Superior temporal gyrus (tissue), 1 donor: ENCODE results near the gene RBM14.
"Not testable (repeated sequence)": the region's sequence is repeated elsewhere in the genome, so short reads cannot be mapped to it uniquely, and the experiment has no call there.

ENCODE experiments used
- DNase-seq: peaks from one replicate; pipeline ENCODE4 v3.0.0-alpha.2; 2016; ENCODE audit errors: extremely low spot score

Gene RBM14

DNA sequence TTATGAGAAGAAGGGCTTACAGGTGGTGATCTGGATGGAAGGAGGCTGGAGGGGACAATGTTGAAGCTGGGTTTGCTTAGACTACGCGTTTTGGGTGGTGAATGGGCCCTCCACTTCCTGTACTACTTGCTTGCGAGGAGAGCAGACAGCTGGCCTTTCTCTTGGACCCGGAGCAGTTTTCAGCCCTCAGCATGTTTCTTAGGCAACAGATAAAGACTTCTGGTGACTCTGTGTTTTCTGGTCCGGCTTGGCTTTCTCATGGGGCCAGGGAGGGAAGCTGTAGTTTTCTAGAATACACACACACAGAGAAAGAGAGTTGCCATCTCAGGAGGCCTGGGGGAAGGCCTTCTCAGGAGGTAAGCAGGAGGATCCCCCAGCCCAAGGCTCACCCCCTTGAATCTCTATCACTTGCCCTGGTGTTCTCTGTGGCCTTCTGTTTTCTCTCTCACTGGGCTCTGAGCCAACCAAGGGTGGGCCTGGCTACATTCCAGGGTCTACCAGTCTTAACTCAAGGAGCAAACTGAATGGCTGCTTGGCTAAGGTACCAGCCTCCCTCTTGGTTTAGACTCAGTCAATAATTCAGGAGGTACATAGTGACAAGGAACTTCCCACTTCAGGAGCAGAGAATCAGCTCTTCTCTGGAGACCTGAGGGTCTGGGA is 21.1 kb upstream of the RBM14 start:
- peak; percentile 8 for DNase-seq

DNA sequence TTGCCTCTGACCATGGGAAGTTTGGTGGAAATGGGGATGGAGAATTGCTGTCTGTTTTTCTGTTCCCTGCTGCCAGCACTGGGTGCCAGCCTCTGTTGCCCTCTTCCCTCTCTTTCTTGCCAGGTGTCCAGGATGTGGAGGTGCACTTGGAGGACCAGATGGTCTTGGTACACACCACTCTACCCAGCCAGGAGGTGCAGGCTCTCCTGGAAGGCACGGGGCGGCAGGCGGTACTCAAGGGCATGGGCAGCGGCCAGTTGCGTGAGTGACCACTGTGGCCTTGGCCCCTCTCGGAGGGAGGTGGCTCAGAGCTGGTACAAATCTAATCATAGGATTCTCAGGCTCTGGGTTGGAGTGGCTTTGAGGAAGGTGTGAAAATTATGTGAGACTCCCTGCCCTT is 17.4 kb upstream of the RBM14 start:
- no peak for DNase-seq

DNA sequence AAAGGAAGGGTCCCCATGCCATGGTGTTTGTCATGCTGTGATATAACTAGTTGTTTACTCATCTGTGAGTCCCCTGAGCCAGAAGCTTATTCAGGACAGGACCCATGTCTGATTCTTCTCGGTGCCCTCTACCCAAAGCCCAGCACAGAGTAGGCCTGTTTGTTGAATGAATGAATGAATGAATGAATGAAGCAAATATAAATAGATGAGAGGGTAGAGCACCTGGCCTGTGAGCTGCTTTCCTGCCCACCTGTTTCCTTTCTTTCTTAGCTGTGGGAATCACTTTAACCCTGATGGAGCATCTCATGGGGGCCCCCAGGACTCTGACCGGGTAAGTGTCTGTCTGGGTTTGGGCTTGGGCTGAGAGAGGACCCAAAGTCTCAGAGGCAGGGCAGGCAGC is 16.2 kb upstream of the RBM14 start:
- DNase-seq, result no peak

DNA sequence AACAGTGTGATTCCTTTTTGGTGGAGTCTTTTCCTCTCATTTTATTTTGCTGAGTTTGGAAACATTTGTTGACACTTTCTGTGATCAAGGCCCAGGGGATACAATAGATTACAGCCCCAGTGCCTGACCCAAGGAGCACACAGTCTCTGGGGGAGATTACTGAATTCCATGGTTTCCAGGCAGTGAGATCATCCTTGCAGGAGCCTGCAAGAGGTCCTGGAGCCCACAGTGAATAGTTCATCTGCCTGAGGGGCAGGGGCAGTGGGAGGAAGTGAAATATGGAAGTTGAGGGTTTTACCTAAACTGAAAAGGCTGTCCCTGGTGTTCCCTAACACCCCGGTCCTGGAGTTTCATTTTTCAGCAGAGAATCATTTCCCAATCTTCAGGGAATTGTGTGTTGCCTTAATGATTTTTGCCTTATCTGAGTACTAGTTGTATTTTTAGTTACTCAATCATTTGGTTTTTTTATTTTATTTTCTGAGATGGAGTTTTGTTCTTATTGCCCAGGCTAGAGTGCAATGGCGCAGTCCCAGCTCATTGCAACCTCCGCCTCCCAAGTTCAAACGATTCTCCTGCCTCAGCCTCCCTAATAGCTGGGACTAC is 15.7 kb upstream of the RBM14 start:
- DNase-seq, result no peak

DNA sequence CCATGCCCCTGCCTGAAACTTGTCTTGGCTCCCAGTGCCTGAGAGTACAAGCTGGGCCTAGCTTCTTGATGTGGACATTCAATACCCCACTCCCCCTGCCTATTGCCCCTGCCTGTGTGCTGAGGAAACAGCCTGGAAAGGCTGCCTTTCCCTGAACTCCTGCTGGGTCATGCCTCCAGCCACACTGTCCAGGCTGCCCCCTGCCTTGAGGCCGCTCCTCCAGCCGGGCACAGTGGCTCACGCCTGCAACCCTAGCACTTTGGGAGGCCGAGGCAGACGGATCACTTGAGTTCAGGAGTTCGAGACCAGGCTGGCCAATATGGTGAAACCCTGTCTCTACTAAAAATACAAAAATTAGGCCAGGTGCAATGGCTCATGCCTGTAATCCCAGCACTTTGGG is 13.4 kb upstream of the RBM14 start:
- DNase-seq, result no peak

DNA sequence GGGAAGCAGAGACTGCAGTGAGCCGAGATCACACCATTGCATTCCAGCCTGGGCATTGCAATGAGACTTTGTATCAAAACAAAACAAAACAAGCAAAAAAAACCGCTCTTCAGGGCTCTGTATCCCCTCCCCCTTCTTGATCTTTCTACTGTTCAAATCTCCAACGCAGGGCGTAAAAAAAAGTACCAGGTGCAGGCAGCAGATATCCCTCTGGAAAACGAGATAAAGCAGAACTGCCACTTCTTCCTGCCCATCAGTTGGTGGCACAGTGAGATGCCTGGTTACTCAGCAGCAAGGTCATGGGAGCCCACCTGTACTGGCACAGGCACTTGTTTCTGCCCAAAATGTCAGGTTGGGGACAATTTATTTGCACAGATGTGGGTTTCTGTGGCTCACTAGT is 12.3 kb upstream of the RBM14 start:
- no peak for DNase-seq

DNA sequence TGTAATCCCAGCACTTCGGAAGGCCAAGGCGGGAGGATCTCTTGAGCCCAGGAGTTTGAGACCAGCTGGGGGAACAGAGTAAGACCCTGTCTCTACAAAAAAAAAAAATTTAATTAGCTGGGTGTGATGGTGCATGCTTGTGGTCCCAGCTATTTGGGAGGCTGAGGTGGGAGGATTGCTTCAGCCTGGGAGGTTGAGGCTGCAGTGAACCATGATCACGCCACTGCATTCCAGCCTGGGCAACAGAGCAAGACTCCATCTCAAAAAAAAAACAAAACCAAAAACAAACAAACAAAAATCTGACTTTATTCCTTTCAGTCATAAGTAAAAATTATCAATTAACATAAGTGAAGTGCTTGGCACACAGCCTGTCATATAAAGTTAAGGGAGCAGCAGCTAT is 9.8 kb upstream of the RBM14 start:
- DNase-seq, result not testable (repeated sequence)

DNA sequence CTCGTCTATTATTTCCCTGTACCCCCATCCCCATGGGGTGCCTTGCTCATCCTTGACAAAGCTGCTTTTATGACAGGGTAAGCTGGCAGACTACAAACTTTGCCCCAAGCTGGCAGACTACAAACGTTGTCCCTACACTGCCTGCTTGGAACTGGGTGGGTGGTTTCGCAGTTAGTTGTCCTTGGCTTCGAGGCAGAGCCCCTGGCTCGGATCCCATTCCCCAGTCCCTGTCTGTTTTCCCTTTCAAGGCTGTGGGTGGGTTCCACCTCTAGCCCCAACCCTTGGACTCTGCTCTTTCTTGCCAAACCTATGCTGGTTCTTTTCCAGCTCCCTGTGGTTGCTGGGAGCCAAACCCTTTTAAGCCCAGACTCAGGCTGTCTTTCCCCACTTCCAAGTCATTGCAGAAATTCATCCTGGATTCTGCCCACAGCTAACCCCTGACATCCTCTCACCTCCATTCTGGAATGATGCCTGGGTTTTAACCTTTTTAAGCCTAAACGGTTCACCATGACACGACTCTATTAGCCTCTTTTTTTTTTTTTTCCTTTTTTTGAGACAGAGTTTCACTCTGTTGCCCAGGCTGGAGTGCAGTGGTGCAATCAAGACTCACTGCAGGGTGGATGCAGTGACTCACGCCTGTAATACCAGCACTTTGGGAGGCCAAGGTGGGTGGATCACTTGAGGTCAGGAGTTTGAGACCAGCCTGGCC is 9.2 kb upstream of the RBM14 start:
- DNase-seq, result peak; percentile 17

DNA sequence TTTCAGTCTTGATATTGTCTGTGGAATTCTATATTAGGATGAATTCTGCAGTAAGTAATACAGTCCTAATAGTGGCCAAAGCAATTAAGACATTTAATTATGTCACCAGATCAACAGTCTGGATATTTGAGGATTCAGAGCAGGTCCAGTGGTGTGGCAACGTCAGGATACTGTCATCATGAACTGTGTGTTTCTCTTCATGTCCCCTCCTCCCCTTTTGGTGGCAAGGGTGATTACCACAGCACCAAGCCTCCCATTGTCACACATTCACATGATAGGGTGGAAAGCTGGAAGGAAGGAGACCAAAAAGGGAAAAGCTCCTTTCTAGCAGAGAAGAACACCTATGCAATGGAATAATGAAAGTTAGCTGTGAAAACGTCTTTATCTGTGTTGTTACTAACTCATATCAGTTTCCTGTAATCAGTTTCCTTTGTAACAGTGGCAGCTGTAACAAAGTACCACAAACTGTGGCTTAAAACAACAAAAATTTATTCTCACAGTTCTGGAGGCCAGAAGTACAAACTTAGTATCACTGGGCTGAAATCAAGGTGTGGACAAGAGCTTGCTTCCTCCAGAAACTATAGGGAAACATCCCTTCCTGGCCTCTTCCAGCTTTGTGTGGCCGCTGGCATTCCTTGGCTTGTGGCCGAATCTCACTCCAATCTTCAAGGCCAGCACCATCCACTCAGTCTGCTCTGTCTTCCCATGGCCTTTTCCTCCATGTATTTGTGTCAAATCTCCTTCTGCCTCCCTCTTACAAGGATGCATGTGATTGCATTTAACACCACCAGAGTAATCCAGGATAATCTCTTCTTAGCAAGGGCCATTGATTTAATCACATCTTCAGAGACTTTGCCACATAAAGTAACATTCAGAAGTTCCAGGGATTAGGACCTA is 6.5 kb upstream of the RBM14 start:
- DNase-seq, result no peak

DNA sequence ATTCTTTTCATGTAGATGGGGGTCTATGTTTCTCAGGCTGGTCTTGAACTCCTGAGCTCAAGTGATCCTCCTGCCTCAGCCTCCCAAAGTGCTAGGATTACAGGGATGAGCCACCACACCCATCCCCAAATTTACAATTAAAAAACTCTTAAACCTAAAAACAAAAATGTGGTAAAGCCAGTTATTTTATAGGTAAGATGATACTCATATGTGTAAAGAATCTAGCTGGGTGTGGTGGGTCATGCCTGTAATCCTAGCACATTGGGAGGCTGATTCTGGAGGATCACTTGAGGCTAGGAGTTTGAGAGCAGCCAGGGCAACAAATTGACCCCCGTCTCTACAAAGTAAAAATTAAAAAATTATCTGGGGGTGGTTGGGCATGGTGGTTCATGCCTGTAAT is 4.0 kb upstream of the RBM14 start:
- DNase-seq, result no peak

DNA sequence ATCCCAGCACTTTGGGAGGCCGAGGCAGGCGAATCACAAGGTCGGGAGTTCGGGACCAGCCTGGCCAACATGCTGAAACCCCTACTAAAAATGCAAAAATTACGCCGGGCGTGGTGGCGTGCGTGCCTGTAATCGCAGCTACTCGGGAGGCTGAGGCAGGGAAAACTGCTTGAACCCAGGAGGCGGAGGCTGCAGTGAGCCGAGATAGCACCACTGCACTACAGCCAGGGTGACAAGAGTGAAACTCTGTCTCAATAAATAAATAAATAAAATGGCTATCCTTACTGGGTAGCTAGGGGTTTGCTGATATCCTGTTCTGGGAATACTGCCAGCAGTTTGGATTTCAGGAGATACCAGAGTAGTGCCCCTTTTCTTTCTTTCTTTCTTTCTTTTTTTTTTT is 2.4 kb upstream of the RBM14 start:
- no peak for DNase-seq

DNA sequence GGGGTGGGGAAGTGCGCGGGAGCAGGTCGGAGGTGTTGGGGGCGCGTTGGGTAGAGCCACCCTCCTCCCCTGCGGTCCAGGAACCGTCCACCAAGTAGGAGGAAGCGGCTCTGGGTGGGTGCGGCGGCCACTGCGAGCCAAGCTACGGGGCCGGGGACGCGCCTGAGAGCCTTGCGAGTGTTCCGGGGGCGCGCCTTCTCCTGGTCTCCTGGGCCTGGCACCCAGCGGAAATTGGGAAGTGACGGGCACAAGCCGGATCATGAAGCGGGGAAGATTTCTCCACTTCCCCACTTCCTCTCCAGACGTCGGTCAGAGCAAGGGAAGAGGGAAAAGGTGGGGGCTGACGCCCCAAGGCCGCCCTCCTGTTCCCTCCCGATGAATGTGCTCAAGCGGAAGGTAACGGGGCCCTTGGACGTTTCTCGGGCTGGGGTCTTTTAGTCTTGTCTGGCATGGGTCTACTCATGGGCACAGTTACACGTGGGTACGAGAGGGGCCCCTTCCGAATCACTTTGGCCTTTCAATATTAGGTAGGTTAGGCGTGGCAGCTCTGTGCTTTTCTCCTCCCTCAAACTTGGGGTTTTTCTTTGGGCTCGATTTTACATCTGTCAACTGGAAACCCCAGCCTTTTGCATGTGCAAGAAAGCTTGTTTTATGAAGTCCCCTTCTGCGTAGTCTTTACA is 865 bp downstream of the RBM14 start:
- no peak for DNase-seq

DNA sequence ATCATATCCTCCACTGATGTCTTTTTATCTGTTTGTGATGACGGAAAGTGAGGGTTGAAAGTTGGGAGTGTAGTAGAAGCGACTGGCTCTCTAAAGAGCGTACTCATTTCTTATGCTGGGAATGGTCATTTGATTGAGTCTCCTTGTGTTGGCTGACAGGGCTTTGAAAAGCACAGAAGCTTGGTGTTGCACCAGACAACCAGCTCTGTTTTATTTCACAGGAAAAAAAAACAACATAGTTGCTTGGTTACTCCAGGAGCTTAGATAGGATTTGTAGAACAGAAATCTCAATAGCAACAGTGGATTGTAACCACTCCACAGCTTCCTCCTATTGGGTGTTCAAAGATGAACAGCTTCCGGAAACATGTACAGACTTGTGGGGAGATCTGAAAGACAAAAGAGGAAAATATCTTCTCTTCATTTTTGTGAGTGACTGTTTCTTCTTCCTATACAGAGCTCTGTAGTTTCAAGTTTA is 2.7 kb downstream of the RBM14 start:
- peak; percentile 53 for DNase-seq

DNA sequence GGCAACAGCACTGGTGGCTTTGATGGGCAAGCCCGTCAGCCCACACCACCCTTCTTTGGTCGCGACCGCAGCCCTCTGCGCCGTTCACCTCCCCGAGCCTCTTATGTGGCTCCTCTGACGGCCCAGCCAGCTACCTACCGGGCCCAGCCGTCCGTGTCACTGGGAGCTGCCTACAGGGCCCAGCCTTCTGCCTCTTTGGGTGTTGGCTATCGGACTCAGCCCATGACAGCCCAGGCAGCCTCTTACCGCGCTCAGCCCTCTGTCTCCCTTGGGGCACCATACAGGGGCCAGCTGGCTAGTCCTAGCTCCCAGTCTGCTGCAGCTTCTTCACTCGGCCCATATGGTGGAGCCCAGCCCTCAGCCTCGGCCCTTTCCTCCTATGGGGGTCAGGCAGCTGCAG is 8.0 kb downstream of the RBM14 start:
- no peak for DNase-seq

DNA sequence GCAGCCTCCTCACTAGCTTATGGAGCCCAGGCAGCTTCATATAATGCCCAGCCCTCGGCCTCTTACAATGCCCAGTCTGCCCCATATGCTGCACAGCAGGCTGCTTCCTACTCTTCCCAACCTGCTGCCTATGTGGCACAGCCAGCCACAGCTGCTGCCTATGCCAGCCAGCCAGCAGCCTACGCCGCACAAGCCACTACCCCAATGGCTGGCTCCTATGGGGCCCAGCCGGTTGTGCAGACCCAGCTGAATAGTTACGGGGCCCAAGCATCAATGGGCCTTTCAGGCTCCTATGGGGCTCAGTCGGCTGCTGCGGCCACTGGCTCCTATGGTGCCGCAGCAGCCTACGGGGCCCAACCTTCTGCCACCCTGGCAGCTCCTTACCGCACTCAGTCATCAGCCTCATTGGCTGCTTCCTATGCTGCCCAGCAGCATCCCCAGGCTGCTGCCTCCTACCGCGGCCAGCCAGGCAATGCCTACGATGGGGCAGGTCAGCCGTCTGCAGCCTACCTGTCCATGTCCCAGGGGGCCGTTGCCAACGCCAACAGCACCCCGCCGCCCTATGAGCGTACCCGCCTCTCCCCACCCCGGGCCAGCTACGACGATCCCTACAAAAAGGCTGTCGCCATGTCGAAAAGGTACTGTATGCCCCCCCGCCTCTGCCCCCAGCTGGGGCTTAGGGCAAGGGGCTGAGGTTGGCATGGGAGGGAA is 8.8 kb downstream of the RBM14 start:
- DNase-seq, result no peak

DNA sequence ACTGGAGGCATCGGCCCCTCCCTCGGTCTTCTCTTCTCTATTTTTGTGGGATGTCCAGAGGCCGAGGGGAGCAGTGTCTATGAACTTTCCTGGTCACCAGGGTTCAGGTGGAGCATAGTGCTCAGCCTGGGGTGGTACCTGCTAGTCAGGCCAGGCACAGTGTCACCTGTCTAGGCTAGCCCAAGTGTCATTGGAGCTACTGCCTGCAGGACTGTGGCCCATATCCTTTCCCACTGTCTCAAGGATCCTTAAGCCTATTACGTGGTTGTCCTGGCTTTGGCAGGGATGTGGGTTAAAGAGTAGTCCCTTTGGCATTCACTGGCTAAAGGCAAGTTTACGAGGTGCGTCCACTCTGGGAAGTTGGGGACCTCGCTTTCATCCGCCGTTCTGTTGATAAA is 9.3 kb downstream of the RBM14 start:
- DNase-seq, result no peak

DNA sequence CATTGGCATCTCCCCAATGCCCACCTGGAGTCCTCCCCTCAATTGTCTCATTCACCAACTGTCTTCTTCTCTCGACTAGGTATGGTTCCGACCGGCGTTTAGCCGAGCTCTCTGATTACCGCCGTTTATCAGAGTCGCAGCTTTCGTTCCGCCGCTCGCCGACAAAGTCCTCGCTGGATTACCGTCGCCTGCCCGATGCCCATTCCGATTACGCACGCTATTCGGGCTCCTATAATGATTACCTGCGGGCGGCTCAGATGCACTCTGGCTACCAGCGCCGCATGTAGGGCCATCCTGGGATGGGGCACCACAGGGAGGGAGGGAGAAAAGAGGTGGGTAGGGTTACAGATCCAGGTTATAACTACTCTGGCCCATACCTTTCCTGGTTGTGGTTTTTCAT is 10.0 kb downstream of the RBM14 start:
- no peak for DNase-seq

DNA sequence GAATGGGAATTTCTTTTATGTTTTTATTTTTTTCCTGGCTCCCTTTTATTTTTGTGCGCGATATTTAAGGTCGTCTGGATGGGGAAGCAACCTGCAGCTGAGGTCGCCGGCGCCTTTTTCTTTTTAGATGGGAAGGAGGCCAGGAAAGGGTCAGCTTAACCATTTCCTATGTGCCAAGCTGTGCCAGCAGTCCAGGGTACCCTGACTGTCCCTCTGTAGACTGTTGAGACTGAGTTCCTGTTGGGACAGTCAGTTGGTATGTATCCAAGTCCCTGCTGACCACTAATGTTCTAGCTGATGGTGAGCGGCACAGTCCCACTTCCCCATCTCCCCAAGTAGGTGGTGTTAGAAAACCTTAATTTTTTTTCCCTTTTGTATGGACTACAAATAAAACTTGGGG is 10.5 kb downstream of the RBM14 start:
- DNase-seq, result no peak

DNA sequence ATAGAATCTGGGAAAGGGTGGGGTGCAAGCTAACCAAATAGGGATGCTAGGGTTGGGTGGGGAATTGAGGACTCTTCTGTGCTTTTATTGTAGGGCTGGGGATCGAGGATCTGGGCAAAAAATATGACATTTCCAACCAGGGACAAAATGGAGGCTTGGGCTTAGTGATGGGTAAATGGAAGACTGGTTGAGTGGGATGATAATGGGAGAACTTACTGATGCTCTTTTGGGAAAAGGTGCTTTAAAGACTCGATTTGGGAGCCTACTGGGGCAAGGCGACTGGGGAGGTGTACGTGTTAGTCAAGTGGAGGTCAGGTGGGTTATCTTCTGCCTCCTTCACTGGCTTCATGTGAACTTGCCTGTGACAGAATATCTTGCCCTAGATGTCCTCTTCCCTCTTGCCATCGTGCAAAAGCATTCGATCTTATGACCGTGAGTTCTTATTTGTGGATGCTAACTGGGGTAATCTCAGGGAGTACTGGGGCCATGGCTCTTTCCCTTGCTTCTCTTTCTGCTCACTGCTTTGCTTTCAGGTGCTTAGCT is 11.7 kb downstream of the RBM14 start:
- DNase-seq, result no peak

DNA sequence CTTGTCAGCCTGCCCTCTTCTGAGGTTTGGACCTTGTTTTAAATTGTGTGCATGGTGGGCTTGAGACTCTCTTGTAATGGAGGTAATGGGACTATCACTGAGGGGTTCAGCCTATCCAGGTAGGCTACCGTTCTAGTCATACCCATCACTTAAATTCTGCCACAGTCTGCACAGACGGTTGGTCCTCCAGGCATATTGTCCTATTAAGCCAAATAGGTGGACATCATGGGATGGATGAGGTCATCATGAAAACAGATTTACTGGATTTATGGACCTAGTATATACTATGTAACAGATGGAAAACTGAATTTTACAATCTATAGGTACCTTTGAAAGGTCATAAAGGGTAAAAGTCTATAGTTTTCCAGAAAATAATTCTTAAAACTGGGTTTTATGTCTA is 12.9 kb downstream of the RBM14 start:
- no peak for DNase-seq

DNA sequence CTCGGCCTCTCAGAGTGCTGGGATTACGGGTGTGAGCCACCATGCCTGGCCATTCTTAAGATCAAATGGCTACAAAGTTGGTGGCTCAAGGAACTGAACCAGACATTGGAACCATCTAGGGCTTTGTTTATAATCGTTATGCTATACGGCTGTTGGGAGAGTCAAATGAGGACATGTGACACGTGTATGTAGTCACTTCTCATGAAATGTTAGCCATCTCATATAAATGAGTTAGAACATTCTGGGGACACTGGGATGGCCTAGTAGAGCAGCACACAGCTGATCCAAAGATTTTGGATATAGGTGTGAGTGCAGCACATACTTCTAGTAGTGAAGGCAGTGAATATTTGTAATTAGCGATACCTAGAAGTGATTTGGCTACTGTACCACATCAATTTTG is 15.5 kb downstream of the RBM14 start:
- no peak for DNase-seq
